NCI-H1048 (cell line): ENCODE data around the gene LRRC10.
"Not testable (repeated sequence)": the region's sequence is repeated elsewhere in the genome, so short reads cannot be mapped to it uniquely, and the experiment has no call there.

Source experiments
- DNase-seq: peaks from one replicate; lab custom pipeline; 2025; lab: John Stamatoyannopoulos, UW

LRRC10 gene

GRCh38 chr12:69619050-69619449 lies 8.3 kb upstream of the LRRC10 start:
- no peak for DNase-seq

GRCh38 chr12:69616025-69616424 lies 5.3 kb upstream of the LRRC10 start:
- no peak for DNase-seq

GRCh38 chr12:69613351-69613750 lies 2.6 kb upstream of the LRRC10 start:
- no peak for DNase-seq

GRCh38 chr12:69610126-69610525 lies 581 bp downstream of the LRRC10 start:
- no peak for DNase-seq

GRCh38 chr12:69608114-69608513 lies 2.6 kb downstream of the LRRC10 start:
- no peak for DNase-seq

- not testable (repeated sequence) for DNase-seq
These were observed 6.4 kb downstream of the LRRC10 start for GRCh38 chr12:69604275-69604674.

GRCh38 chr12:69603556-69603955 lies 7.2 kb downstream of the LRRC10 start:
- not testable (repeated sequence) for DNase-seq

GRCh38 chr12:69602954-69603353 lies 7.8 kb downstream of the LRRC10 start:
- DNase-seq: no peak

GRCh38 chr12:69601962-69602685 lies 8.6 kb downstream of the LRRC10 start:
- no peak for DNase-seq

- DNase-seq: no peak
These were observed 9.9 kb downstream of the LRRC10 start for GRCh38 chr12:69600804-69601203.

GRCh38 chr12:69598174-69598753 lies 12.4 kb downstream of the LRRC10 start:
- no peak for DNase-seq

- no peak for DNase-seq
These were observed 15.0 kb downstream of the LRRC10 start for GRCh38 chr12:69595689-69596088.

GRCh38 chr12:69589082-69589481 lies 21.6 kb downstream of the LRRC10 start:
- no peak for DNase-seq

- DNase-seq: no peak
These were observed 22.2 kb downstream of the LRRC10 start for GRCh38 chr12:69588527-69588926.

- DNase-seq: peak; percentile 93
These were observed 25.3 kb downstream of the LRRC10 start, which contains the start of gene CCT2 for GRCh38 chr12:69585189-69586062. TSS of gene CCT2 (plus strand) at chr12:69585459. CDS start at chr12:69585522, 63 bp downstream.

GRCh38 chr12:69583203-69583602 lies 27.5 kb downstream of the LRRC10 start:
- no peak for DNase-seq

GRCh38 chr12:69580074-69580473 lies 30.6 kb downstream of the LRRC10 start:
- DNase-seq: no peak

GRCh38 chr12:69579029-69579428 lies 31.7 kb downstream of the LRRC10 start:
- DNase-seq: no peak

- no peak for DNase-seq
These were observed 32.4 kb downstream of the LRRC10 start for GRCh38 chr12:69578283-69578682.

GRCh38 chr12:69575346-69575745 lies 35.4 kb downstream of the LRRC10 start:
- no peak for DNase-seq

GRCh38 chr12:69570545-69571399 lies 39.9 kb downstream of the LRRC10 start:
- no peak for DNase-seq

- DNase-seq: no peak
These were observed 40.6 kb downstream of the LRRC10 start for GRCh38 chr12:69570000-69570516.
